ENCODE data around the gene CPB1. TPM values are rescaled to one million over a fixed set of nuclear protein-coding genes. Genes with fewer than 3 reads are reported as not detected.

CPB1 gene
- total and polyA plus RNA-seq, 2 of the 8 experiments (the other 6 are each of a cell fraction or from before 2014, with no cell fraction given) = not detected

GRCh38 chr3:148884261-148884660 lies 56.6 kb downstream of the CPB1 start (continued):
- TF ChIP-seq USF2 (IDR thresholded peaks at IDR 0.05; ENCODE audit: low read length) (no peak), POLR2AphosphoS5 (IDR thresholded peaks at IDR 0.05; ENCODE audit: low read depth, low read length) (no peak), GABPA (IDR thresholded peaks at IDR 0.05; ENCODE audit: borderline replicate concordance, insufficient read depth, low read length) (no peak)
